HG03095 (cell line): ENCODE data around the gene SYDE2.
"Not testable (repeated sequence)": the region's sequence is repeated elsewhere in the genome, so short reads cannot be mapped to it uniquely, and the experiment has no call there.

Experiments
- ATAC-seq: cut with Tn5 transposase; IDR thresholded peaks from one replicate; pipeline ENCODE4 v1.9.1; 2021; ENCODE audit warnings: moderate library complexity; ENCODE audit not compliant: unreplicated experiment

Gene SYDE2, protein sequence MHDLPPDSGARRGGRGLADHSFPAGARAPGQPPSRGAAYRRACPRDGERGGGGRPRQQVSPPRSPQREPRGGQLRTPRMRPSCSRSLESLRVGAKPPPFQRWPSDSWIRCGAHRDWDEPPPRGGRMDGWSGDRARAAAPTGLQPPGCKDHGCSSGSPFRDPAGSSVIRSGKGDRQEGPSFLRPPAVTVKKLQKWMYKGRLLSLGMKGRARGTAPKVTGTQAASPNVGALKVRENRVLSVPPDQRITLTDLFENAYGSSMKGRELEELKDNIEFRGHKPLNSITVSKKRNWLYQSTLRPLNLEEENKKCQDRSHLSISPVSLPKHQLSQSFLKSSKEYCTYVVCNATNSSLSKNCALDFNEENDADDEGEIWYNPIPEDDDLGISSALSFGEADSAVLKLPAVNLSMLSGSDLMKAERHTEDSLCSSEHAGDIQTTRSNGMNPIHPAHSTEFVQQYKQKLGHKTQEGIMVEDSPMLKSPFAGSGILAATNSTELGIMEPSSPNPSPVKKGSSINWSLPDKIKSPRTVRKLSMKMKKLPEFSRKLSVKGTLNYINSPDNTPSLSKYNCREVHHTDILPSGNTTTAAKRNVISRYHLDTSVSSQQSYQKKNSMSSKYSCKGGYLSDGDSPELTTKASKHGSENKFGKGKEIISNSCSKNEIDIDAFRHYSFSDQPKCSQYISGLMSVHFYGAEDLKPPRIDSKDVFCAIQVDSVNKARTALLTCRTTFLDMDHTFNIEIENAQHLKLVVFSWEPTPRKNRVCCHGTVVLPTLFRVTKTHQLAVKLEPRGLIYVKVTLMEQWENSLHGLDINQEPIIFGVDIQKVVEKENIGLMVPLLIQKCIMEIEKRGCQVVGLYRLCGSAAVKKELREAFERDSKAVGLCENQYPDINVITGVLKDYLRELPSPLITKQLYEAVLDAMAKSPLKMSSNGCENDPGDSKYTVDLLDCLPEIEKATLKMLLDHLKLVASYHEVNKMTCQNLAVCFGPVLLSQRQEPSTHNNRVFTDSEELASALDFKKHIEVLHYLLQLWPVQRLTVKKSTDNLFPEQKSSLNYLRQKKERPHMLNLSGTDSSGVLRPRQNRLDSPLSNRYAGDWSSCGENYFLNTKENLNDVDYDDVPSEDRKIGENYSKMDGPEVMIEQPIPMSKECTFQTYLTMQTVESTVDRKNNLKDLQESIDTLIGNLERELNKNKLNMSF

GRCh38 chr1:85200463-85201339 is at the start of gene SYDE2:
SYDE2 (minus strand) TSS chr1:85201016; CDS start chr1:85200996, 20 bp downstream.
- peak; percentile 79 for ATAC-seq

- ATAC-seq: not testable (repeated sequence)
Observed at GRCh38 chr1:85249042-85249441, 48.2 kb upstream of the SYDE2 start.

- no peak for ATAC-seq
Observed at GRCh38 chr1:85245891-85246290, 45.1 kb upstream of the SYDE2 start.

DNA sequence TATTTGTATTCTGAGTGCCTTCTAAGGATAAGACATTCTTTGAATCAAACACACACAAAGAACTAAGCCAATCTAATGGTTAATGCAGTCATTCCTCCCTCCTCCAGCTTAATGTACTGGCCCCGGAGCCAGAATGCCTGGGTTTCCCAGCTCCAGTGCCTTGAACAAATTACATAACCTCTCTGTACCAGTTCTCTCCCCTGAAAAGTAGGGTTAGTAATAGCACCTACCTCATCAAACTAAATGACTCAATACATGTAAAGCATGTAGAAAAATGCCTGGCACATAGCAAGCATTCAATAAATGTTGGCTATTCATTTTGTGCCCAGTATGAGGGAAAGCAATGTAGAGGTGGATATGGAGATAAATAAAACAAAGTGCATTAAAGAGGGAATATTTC is 44.6 kb upstream of the SYDE2 start:
- no peak for ATAC-seq

DNA sequence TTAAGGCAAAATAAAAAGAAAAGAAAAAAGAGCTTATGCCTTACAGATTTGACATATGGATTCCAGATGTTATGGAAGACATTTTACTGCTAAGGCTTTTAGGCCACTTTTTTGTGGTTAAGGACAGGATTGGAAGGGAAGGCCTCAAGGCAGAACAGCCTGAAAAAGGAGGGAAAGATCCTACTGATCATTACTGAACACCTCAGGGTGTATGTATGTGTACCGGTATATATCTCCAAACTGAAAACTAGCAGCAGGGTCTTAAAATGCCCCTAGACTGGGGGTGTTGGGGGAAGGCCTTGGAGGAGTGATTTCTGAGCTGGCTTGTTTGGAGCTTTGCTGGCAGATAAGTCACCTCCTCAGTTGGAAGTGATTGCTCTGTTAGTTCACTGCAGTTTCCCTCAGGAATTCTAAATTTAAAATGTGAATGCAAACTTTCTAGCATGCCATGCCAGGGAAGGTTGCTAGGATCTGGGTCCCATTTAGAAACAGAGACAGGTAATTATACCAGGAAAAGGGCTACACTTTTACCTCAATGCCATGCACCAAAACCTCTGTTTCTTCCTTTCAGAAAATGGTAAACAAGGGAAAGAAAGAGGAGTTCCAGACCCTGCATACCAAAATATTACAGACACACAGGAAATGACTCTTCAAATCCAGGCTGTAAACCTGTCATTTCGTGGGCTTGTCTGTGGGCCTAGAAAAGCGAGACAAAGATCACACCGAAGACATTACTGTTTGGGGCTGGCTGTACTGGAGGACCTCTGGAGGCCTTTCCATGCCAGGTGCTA is 43.6 kb upstream of the SYDE2 start:
- no peak for ATAC-seq

GRCh38 chr1:85243372-85243771 is 42.6 kb upstream of the SYDE2 start:
- no peak for ATAC-seq

- ATAC-seq: no peak
Observed at GRCh38 chr1:85240643-85241042, 39.8 kb upstream of the SYDE2 start.

- no peak for ATAC-seq
Observed at GRCh38 chr1:85240174-85240601, 39.4 kb upstream of the SYDE2 start.

DNA sequence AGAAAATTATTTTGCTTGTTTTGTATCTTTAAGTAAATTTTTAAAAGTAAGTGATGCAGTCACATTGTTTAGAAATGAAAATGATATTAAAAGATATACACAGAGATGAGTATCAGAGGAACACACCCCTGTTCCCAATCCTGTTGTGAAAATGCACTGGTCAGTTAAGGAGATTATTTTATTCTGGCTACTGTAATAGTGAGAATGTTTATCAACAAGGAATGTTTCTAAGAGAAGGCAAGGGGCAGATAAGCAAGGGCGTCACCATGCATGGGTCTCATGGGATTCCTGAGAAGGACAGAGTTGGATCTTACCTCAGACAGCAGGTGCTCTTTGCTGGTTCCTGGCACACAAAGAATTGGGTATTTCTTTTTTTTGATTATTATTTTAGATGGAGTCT is 36.8 kb upstream of the SYDE2 start:
- ATAC-seq: no peak

- no peak for ATAC-seq
Observed at GRCh38 chr1:85230305-85230977, 29.6 kb upstream of the SYDE2 start.

GRCh38 chr1:85229574-85230097 is 28.8 kb upstream of the SYDE2 start:
- ATAC-seq: no peak

- no peak for ATAC-seq
Observed at GRCh38 chr1:85228972-85229371, 28.2 kb upstream of the SYDE2 start.

GRCh38 chr1:85225624-85226380 is 25.0 kb upstream of the SYDE2 start:
- ATAC-seq: no peak

- ATAC-seq: no peak
Observed at GRCh38 chr1:85224734-85225623, 24.2 kb upstream of the SYDE2 start.

GRCh38 chr1:85224295-85224694 is 23.5 kb upstream of the SYDE2 start:
- ATAC-seq: no peak

GRCh38 chr1:85223334-85223733 is 22.5 kb upstream of the SYDE2 start:
- no peak for ATAC-seq

GRCh38 chr1:85220756-85221201 is 20.0 kb upstream of the SYDE2 start:
- no peak for ATAC-seq
